Endothelial cell of umbilical vein (primary cell): ENCODE results near the gene CHMP3. TPM values are rescaled to one million over a fixed set of nuclear protein-coding genes. Genes with fewer than 3 reads are reported as not detected.

Experiments used
- BruUV-seq: library from RNA; stranded (reverse); fragments of 400-500 nt; replicated peaks from 2 replicates; lab custom pipeline; 2021; lab: Mats Ljungman, UMichigan
- CTCF ChIA-PET: fragments of 300-600, 350-600 bp; sonication (Branson Sonifier 250); formaldehyde crosslinking; loops from one replicate; lab custom pipeline; 2021; ENCODE audit warnings: antibody characterized with exemption, inconsistent platforms; lab: Charles Lee
- POLR2A ChIA-PET: fragments of 300-600, 350-600 bp; sonication (Branson Sonifier 250); formaldehyde crosslinking; loops from one replicate; lab custom pipeline; 2021; ENCODE audit warnings: antibody characterized with exemption, inconsistent platforms; lab: Charles Lee
- DNase-seq: peaks from one replicate; pipeline ENCODE4 v3.0.0-alpha.2; 2011; ENCODE audit warnings: low read depth, low spot score
- FAIRE-seq: peaks from 2 replicates; lab custom pipeline; 2011; peaks lifted over from hg19 to GRCh38; lab: Jason Lieb, UNC
- H2AFZ ChIP-seq: 2 replicates; pipeline ENCODE4 v1.6.0; 2012; ENCODE audit warnings: low read depth, low read length, control low read depth, inconsistent platforms
- H3K27ac ChIP-seq: 2 replicates; pipeline ENCODE4 v1.5.1; 2011; ENCODE audit warnings: low read depth, mild to moderate bottlenecking, control low read depth, low read length, moderate library complexity; ENCODE audit not compliant: insufficient read depth
- H3K27me3 ChIP-seq, 2 experiments: 2 replicates each; pipeline versions ENCODE4 v1.6.0 to v1.6.1; 2011; ENCODE audit warnings: low read length in 2 of 2, mixed read lengths in 1 of 2; ENCODE audit not compliant: control insufficient read depth in 2 of 2, insufficient read depth in 2 of 2
- H3K36me3 ChIP-seq, 2 experiments: 2 replicates in 1 of 2; 3 replicates in 1 of 2; pipeline ENCODE4 v1.5.1; 2011; ENCODE audit warnings: low read length in 2 of 2, mild to moderate bottlenecking in 1 of 2, moderate library complexity in 1 of 2; ENCODE audit not compliant: control insufficient read depth in 2 of 2, insufficient read depth in 2 of 2; ENCODE audit errors: extremely low read depth in 1 of 2
- H3K4me1 ChIP-seq: 3 replicates; pipeline ENCODE4 v1.5.1; 2011; ENCODE audit warnings: mild to moderate bottlenecking, low read length; ENCODE audit not compliant: control insufficient read depth, insufficient read depth; ENCODE audit errors: extremely low read depth
- H3K4me2 ChIP-seq: 2 replicates; pipeline ENCODE4 v1.6.1; 2011; ENCODE audit warnings: low read length, control low read depth, mixed read lengths; ENCODE audit not compliant: insufficient read depth
- H3K4me3 ChIP-seq, 3 experiments: fragments of 200-600 bp in 1 of 3; sonication (generic), shearing (Covaris generic) in 1 of 3; replicated peaks in 1 of 3; 2 replicates each; pipeline ENCODE4 v1.5.1; 2011 to 2016; ENCODE audit warnings: control low read depth in 3 of 3, low read length in 3 of 3, mild to moderate bottlenecking in 2 of 3, inconsistent platforms in 1 of 3, low read depth in 1 of 3, moderate library complexity in 1 of 3; ENCODE audit not compliant: insufficient read depth in 1 of 3
- H3K79me2 ChIP-seq: 2 replicates; pipeline ENCODE4 v1.6.0; 2012; ENCODE audit warnings: low read length, inconsistent platforms; ENCODE audit not compliant: control insufficient read depth, insufficient read depth
- H3K9ac ChIP-seq: replicated peaks from 2 replicates; pipeline ENCODE3; 2011; ENCODE audit warnings: low read length, control low read depth; ENCODE audit not compliant: insufficient read depth; ENCODE audit errors: extremely low read depth
- H3K9me1 ChIP-seq: replicated peaks from 3 replicates; pipeline ENCODE4 v1.6.0; 2011; ENCODE audit warnings: mild to moderate bottlenecking, low read length; ENCODE audit not compliant: control insufficient read depth, insufficient read depth; ENCODE audit errors: extremely low read depth
- H3K9me3 ChIP-seq: replicated peaks from 2 replicates; pipeline ENCODE4 v1.5.1; 2012; ENCODE audit warnings: low read length, inconsistent platforms; ENCODE audit not compliant: control insufficient read depth, insufficient read depth
- H4K20me1 ChIP-seq: replicated peaks from 2 replicates; pipeline ENCODE3; 2011; ENCODE audit warnings: mild to moderate bottlenecking, low read length; ENCODE audit not compliant: control insufficient read depth, insufficient read depth; ENCODE audit errors: extremely low read depth
- EZH2 ChIP-seq: IDR thresholded peaks from 2 replicates; pipeline ENCODE4 v1.6.1; 2012; ENCODE audit warnings: borderline replicate concordance, low read depth, mild to moderate bottlenecking, moderate library complexity, low read length, inconsistent platforms; ENCODE audit not compliant: severe bottlenecking
- FOS ChIP-seq: IDR thresholded peaks from 2 replicates; pipeline ENCODE4 v1.6.1; 2011; ENCODE audit warnings: mild to moderate bottlenecking, low read length, moderate library complexity, borderline replicate concordance; ENCODE audit not compliant: insufficient read depth
- GATA2 ChIP-seq: IDR thresholded peaks from 2 replicates; pipeline ENCODE4 v1.7.0; 2011; ENCODE audit warnings: low read depth, mild to moderate bottlenecking, moderate library complexity, mixed read lengths, low read length; ENCODE audit not compliant: insufficient read length, insufficient read depth
- JUN ChIP-seq: IDR thresholded peaks from 2 replicates; pipeline ENCODE4 v1.6.1; 2011; ENCODE audit warnings: borderline replicate concordance, low read depth; ENCODE audit not compliant: insufficient read length, insufficient read depth
- MYC ChIP-seq: IDR thresholded peaks from one replicate; pipeline ENCODE4 v1.6.1; 2011; ENCODE audit warnings: mild to moderate bottlenecking, low read depth, low read length
- POLR2A ChIP-seq: IDR thresholded peaks from 2 replicates; pipeline ENCODE4 v1.6.1; 2012; ENCODE audit warnings: low read depth, mild to moderate bottlenecking, control low read depth, low read length
- POLR2AphosphoS5 ChIP-seq: IDR thresholded peaks from 2 replicates; pipeline ENCODE4 v1.6.1; 2012; ENCODE audit warnings: low read depth, mild to moderate bottlenecking, control low read depth, low read length, moderate library complexity; ENCODE audit not compliant: insufficient read depth
- dilution Hi-C: fragments of 300-500 bp; cut with MboI; formaldehyde crosslinking; loops from one replicate; pipeline ENCODE4 v1.15.0; 2019; ENCODE audit warnings: low sequenced_read_pairs; ENCODE audit not compliant: extremely low pct_ligation_motif_present
- intact Hi-C: fragments of 100-400 bp; cut with micrococcal nuclease; formaldehyde crosslinking; loops from one replicate; pipeline ENCODE4 v1.10.0; 2022
- polyA plus RNA-seq, 4 experiments: library from polyadenylated mRNA; depleted of rRNA in 3 of 4; stranded (reverse) in 3 of 4; unstranded in 1 of 4; fragments of >200 nt; gene quantifications; 2 replicates each; pipeline versions ENCODE4 v1.2.1 to v1.2.3, GENCODE V29; 2011 to 2012; ENCODE audit warnings: missing spikeins in 1 of 4
- total RNA-seq: library from RNA; stranded (reverse); gene quantifications from 2 replicates; pipeline ENCODE4 v1.2.3, GENCODE V29; 2021
- TF ChIP-seq, protein P1 (sequence below): IDR thresholded peaks from 2 replicates; pipeline ENCODE4 v1.6.1; 2011; ENCODE audit not compliant: insufficient read depth, insufficient read length
- TF ChIP-seq, protein P2 (sequence below), 2 donors: IDR thresholded peaks; 1 replicate in 1 of 2; 2 replicates in 1 of 2; pipeline ENCODE4 v1.5.1; 2011; ENCODE audit warnings: low read length in 2 of 2, mild to moderate bottlenecking in 2 of 2, moderate library complexity in 2 of 2, control low read depth in 1 of 2, inconsistent platforms in 1 of 2, low read depth in 1 of 2; ENCODE audit not compliant: insufficient read depth in 1 of 2; ENCODE audit errors: extremely low read depth in 1 of 2

The CHMP3 gene
- total and polyA plus RNA-seq, 2 donors (not counting 3 experiments of a cell fraction or from before 2014, with no cell fraction given) = 48.1 to 92.2 TPM

DNA sequence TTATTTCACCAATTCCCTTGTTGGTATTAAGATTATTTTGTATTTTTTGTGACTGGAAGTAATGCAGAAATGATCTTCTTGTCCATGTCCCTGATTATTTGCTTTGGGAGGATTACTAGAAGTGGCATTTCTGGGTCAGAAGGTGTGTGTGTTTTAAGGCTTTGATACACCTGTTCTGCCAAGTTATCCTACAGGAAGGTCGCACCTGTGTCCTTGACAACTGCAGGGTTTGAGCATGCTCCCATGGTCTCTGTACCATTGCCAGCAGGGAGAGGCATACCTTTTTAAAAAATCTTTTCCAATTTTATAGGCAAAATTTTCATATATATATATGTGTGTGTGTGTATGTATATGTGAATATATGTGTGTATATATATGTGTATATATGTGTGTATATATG is 92.4 kb downstream of the CHMP3 start:
- intact Hi-C loops = no loop called here

More for the DNA sequence above, 92.4 kb downstream of the CHMP3 start:
- Histone ChIP-seq H4K20me1 (no peaks in the 10 kb centered on the region), H3K4me3 (no peak overlapping the region), H3K9me1 (no peaks in the 10 kb centered on the region), H3K4me1 (no peaks in the 10 kb centered on the region), H3K27me3 (no peaks in the 10 kb centered on the region), H3K79me2 (no peaks in the 10 kb centered on the region), H3K27ac (no peak overlapping the region), H3K36me3 (peaks cover 17 to 20% of the 10 kb centered on the region in 2 experiments), H3K9me3 (no peaks in the 10 kb centered on the region), H3K4me2 (no peak overlapping the region), H3K9ac (no peak overlapping the region), H2AFZ (no peak overlapping the region)
- no peak for DNase-seq
- FAIRE-seq = no peak
- dilution Hi-C loops = no loop called here
- TF ChIP-seq, protein P1, sequence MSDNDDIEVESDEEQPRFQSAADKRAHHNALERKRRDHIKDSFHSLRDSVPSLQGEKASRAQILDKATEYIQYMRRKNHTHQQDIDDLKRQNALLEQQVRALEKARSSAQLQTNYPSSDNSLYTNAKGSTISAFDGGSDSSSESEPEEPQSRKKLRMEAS = no peak
- TF ChIP-seq MYC (no peak), POLR2AphosphoS5 (no peak), POLR2A (no peak), EZH2 (no peak), GATA2 (no peak), JUN (no peak), FOS (no peak)
- TF ChIP-seq, protein P2, sequence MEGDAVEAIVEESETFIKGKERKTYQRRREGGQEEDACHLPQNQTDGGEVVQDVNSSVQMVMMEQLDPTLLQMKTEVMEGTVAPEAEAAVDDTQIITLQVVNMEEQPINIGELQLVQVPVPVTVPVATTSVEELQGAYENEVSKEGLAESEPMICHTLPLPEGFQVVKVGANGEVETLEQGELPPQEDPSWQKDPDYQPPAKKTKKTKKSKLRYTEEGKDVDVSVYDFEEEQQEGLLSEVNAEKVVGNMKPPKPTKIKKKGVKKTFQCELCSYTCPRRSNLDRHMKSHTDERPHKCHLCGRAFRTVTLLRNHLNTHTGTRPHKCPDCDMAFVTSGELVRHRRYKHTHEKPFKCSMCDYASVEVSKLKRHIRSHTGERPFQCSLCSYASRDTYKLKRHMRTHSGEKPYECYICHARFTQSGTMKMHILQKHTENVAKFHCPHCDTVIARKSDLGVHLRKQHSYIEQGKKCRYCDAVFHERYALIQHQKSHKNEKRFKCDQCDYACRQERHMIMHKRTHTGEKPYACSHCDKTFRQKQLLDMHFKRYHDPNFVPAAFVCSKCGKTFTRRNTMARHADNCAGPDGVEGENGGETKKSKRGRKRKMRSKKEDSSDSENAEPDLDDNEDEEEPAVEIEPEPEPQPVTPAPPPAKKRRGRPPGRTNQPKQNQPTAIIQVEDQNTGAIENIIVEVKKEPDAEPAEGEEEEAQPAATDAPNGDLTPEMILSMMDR (IDR thresholded peaks at IDR 0.05; ENCODE audit: extremely low read depth in 1 of 2, insufficient read depth in 1 of 2, low read depth in 1 of 2, low read length in 2 of 2) = no peak
- POLR2A ChIA-PET = no interaction called here
- CTCF ChIA-PET = no interaction called here
- no TSS peak for BruUV-seq
